Brain microvascular endothelial cell (primary cell): ENCODE results near the gene PRAMEF20.
"Not testable (repeated sequence)": the region's sequence is repeated elsewhere in the genome, so short reads cannot be mapped to it uniquely, and the experiment has no call there.

Experiments
- DNase-seq: peaks from one replicate; pipeline ENCODE4 v3.0.0-alpha.2; 2020
- H3K27ac ChIP-seq: fragments of 250-450 bp; sonication (Bioruptor Pico); 2 replicates; pipeline ENCODE4 v1.5.1; 2020; ENCODE audit warnings: mild to moderate bottlenecking, moderate library complexity
- H3K27me3 ChIP-seq: fragments of 250-450 bp; sonication (Bioruptor Pico); replicated peaks from 2 replicates; pipeline ENCODE4 v1.5.1; 2020; ENCODE audit warnings: mild to moderate bottlenecking
- H3K36me3 ChIP-seq: fragments of 250-450 bp; sonication (Bioruptor Pico); replicated peaks from 2 replicates; pipeline ENCODE4 v1.5.1; 2020; ENCODE audit warnings: mild to moderate bottlenecking
- H3K4me3 ChIP-seq: 2 replicates; pipeline ENCODE4 v1.5.1; 2011; ENCODE audit warnings: low read depth, mild to moderate bottlenecking, control low read depth, low read length, moderate library complexity
- CTCF ChIP-seq: IDR thresholded peaks from 2 replicates; pipeline ENCODE4 v1.5.1; 2011; ENCODE audit warnings: low read depth, mild to moderate bottlenecking, moderate library complexity, low read length, control low read depth, inconsistent platforms; ENCODE audit errors: missing control alignments
- in situ Hi-C: cut with HindIII; loops from 2 replicates; pipeline ENCODE4 v1.10.0; 2017; ENCODE audit warnings: low sequenced_read_pairs, low pct_ligation_motif_present

PRAMEF20 gene

GRCh38 chr1:13430495-13430894 is 20.2 kb downstream of the PRAMEF20 start:
- DNase-seq, result no peak
- no peaks in the 10 kb centered on the region for H3K36me3 ChIP-seq
- H3K27me3 ChIP-seq, result no peaks in the 10 kb centered on the region
- in situ Hi-C loops, result no loop called here
- TF ChIP-seq CTCF, result no peak
- no peak overlapping the region for H3K4me3 ChIP-seq
- no peak overlapping the region for H3K27ac ChIP-seq

DNA sequence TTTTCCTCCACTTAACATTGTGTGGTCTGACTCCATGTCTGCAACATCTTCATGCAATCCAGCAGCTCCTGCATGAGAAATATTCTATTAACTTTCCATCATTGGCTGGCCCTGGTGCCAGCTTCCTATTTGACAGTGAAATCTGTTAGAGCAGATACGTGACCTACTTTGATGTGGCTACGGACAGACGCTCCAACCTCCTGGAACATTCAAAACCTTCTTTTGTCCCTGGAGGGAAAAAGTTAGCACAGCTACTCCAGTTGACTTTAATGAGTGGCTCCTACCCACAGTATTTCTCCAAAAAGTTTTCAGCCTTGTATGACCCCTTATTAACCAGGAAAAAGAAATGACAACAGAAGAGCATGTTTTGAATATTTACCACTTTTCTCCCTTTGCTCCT is 22.0 kb downstream of the PRAMEF20 start:
- in situ Hi-C loops, result no loop called here
- no peak for DNase-seq
- Histone ChIP-seq H3K27ac (no peak overlapping the region), H3K4me3 (no peak overlapping the region), H3K27me3 (no peaks in the 10 kb centered on the region), H3K36me3 (no peaks in the 10 kb centered on the region)
- TF ChIP-seq CTCF, result no peak

DNA sequence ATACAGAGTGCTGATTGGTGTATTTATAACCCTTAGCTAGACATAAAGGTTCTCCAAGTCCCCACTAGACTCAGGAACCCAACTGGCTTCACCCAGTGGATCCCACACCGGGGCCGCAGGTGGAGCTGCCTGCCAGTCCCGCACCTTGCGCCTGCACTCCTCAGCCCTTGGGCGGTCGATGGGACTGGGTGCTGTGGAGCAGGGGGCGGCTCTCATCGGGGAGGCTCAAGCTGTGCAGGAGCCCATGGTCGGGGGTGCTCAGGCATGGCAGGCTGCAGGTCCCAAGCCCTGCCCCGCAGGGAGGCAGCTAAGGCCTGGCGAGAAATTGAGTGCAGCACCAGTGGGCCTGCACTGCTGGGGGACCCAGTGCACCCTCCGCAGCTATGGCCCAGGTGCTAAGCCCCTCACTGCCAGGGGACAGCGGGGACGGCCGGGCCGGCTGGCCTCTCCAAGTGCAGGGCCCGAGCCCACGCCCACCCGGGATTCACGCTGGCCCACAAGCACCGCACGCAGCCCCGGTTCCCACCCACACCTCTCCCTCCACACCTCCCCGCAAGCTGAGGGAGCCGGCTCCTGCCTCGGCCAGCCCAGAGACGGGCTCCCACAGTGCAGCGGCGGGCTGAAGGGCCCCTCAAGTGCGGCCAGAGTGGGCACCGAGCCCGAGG is 23.6 kb downstream of the PRAMEF20 start:
- H3K4me3 ChIP-seq, in situ Hi-C loops, H3K27me3 ChIP-seq, H3K36me3 ChIP-seq, H3K27ac ChIP-seq, DNase-seq: not testable (repeated sequence)

DNA sequence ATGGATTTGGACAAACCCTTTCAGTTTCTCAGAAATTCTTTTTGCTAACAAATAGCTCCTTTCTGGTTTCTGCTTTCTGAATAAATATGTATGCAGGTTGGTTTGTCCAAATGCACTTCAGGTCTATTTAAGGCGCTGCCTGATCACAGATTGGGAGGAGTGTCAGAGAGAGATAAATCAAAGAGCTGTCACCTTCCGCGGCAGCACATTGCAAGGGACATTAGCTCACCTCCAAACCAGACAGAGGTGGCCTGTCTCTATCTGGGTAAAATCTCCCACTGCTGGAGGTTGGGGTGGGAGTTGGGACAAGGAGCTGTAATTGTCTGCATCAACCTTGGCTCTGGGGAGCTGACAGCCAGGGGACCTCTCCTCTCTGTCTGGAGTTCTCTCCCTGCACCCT is 25.2 kb downstream of the PRAMEF20 start:
- in situ Hi-C loops, result no loop called here
- Histone ChIP-seq H3K27ac (no peak overlapping the region), H3K4me3 (no peak overlapping the region), H3K27me3 (no peaks in the 10 kb centered on the region), H3K36me3 (no peaks in the 10 kb centered on the region)
- no peak for TF ChIP-seq CTCF
- DNase-seq, result no peak

- DNase-seq, H3K27me3 ChIP-seq, H3K4me3 ChIP-seq, in situ Hi-C loops, H3K36me3 ChIP-seq, H3K27ac ChIP-seq: not testable (repeated sequence)
These were observed 29.0 kb downstream of the PRAMEF20 start for GRCh38 chr1:13439104-13439783.

DNA sequence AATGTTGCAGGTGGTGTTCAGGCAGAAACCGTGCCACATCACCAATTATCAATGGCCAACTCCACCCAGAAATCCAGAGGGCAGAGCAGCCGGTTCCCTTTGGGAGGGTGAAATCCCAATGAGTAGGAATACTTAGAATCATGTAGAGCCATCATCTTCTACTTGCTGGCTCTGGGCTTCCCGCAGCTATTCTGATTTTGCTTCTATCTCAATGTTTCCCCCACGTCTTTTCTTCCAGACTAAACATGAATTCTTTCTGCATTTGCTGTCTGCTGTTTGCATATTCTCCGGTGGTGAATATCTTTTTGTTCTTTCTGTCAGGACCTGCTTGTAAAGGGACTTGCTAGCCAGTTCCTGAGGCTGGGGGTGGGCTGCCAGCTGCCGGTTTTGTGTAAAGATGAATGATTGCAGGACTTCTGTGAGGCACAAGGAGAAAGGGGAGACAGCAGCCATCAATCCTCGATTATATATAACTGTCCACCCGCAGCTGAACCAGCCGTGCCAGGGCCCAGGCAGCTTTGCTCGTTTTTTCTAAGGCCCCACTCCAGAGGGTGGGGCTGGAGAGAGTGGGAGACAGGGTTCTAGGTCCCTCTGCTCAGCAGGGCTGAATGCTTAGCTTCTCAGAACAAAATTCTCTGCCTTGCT is 33.2 kb downstream of the PRAMEF20 start:
- no peaks in the 10 kb centered on the region for H3K27me3 ChIP-seq
- no peak overlapping the region for H3K27ac ChIP-seq
- no peak for DNase-seq
- no peak for TF ChIP-seq CTCF
- in situ Hi-C loops, result no loop called here
- H3K36me3 ChIP-seq, result no peaks in the 10 kb centered on the region
- no peak overlapping the region for H3K4me3 ChIP-seq

DNA sequence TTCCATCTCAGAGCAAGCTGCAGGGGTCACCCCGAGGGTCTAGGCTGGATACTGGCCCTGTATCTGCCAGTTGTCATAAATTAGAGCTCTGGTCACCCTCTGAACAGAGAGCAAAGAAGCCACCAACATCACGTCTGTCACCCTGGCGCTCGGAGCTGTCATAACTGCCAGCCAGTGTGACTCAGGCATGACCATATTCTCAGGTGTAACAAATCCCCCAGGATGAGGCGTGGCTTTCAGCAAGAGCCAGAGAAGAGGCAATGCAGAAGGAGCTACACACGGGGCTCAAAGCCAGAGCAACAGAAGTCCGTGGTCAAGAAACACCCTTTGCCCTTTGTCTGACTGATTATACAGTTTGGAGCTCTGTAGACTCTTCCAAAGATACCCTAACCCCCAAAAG is 40.0 kb downstream of the PRAMEF20 start:
- Histone ChIP-seq H3K4me3 (no peak overlapping the region), H3K36me3 (no peaks in the 10 kb centered on the region), H3K27me3 (no peaks in the 10 kb centered on the region), H3K27ac (no peak overlapping the region)
- no peak for DNase-seq
- TF ChIP-seq CTCF, result no peak
- in situ Hi-C loops, result no loop called here
